Epithelial cell of prostate (primary cell): Measurements from ENCODE around the gene AAMP.
A peak's percentile ranks its signal among the peaks of the same experiment; 100 is the strongest.

Experiments
- DNase-seq: peaks from one replicate; pipeline ENCODE4 v3.0.0-alpha.2; 2011; ENCODE audit warnings: low read depth, low spot score
- H3K27ac ChIP-seq: fragments of 450-650 bp; 2 replicates; pipeline ENCODE4 v1.5.1; 2017; ENCODE audit warnings: mild to moderate bottlenecking

AAMP gene

DNA sequence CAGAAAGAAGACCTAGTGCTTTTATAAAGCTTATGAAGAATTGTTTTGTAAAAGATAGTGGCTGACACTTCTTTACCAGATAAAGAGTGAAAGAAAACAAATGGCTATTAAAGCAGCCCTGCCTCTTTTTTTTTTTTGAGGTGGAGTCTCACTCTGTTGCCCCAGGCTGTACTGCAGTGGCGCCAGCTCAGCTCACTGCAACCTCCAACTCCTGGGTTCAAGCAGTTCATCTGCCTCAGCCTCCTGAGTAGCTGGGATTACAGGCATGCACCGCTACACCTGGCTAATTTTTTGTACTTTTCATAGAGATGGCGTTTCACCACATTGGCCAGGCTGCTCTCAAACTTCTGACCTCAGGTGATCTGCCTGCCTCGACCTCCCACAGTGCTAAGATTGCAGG is 40.1 kb downstream of the AAMP start:
- DNase-seq: no peak
- H3K27ac ChIP-seq: peak overlapping the region; percentile 95

DNA sequence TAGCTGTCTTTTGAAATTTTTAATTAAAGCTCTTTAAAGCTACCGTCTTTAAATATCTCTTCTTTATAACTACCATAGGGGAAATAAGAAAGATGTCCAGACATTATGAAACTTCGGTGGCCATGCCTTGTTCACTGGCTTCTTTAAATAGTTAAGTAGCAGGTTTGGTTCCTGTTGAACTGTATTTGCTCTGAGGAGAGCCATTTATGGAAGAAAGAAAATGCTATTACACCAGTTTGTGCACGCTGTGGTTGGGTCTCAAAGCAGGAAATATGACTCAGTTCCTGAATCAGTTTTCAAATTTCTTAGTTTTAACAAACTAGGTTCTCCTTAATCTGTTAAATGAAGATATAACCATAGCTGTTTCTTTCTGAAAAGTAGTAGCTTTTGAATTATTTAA is 40.7 kb downstream of the AAMP start:
- DNase-seq: no peak
- peak overlapping the region; percentile 95 for H3K27ac ChIP-seq

DNA sequence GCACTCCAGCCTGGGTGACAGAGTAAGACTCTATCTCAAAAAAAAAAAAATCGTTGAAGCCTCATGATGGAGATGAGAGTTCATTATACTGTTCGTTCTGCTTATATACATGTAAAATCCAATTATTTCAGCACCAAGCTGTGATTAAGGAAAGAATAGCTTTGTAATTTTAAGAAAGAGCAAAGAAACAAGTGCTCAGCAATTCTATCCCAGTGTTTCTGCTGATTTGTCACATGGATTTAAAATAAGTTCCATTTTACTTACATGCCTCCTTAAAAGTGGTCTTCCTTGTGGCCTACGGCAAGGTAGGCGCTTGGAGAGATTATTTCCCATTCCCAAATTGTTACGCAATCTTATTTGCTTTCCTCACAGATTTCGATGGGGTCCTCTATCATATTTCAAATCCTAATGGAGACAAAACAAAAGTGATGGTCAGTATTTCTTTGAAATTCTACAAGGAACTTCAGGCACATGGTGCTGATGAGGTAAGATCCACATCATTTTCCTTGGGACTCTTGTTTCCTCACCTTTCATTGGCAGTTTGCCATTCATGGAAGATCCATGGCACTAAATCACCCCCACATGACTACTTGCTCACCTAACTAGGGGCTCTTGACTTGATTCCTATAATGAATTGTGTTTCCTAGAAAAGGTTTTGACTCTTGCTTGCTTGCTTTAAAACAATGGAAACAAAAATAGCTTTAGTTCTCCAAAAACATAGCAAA is 41.4 kb downstream of the AAMP start:
- H3K27ac ChIP-seq: peak overlapping the region; percentile 95
- DNase-seq: no peak

DNA sequence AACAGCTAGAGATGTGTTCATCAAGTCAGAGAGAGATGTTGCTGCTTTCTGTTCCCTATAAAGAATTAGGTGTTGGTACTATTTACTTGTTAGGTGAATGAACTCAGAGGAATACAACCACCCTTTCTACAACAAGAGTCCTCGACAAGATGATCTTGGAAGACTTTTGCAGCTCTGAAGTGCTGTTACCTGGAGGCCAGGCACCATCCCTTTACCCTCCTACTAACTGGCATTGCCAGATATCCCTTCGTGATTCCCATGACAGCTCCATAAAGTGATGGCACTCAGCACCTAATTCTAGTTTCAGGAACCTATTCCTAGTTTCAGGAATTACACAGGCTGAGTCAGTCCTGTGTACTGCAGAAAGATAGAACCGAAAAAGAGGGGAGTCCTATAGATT is 43.0 kb downstream of the AAMP start:
- H3K27ac ChIP-seq: peak overlapping the region; percentile 95
- DNase-seq: no peak

DNA sequence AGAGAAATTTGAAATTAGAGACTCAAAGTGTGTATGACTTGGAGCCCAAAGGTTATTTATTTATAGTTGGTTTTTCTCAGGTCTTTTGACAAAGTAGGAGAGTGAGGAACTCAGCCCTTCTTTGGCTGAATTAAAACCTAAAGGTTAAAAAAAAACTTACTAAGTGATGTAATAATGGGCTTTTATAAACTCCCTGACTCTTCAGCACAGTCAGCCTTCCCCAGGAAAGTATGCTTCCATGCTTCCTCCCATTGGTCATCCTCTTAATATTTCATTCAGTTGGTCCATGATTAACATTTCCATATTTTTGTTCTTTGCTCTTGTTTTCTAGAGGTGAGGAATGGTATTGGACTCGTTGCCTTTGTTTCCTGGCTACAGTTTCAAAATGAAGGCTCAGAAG is 45.8 kb downstream of the AAMP start:
- no peak for DNase-seq
- peak overlapping the region; percentile 95 for H3K27ac ChIP-seq

DNA sequence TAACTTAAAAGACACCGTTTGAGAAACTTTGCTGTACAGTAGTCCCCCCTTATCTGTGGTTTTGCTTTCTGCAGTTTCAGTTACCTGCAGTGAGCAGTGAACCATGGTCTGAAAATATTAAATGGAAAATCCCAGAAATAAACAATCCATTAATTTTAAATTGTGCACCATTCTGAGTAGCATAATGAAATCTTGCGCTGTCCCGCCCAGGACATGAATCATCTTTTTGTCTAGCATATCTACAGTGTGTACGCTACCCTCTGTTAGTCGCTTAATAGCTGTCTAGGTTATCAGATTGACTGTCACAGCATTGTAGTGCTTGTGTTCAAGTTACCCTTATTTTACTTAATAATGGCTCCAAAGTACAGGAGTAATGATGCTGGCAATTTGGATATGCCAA is 46.9 kb downstream of the AAMP start:
- H3K27ac ChIP-seq: peak overlapping the region; percentile 95
- no peak for DNase-seq

DNA sequence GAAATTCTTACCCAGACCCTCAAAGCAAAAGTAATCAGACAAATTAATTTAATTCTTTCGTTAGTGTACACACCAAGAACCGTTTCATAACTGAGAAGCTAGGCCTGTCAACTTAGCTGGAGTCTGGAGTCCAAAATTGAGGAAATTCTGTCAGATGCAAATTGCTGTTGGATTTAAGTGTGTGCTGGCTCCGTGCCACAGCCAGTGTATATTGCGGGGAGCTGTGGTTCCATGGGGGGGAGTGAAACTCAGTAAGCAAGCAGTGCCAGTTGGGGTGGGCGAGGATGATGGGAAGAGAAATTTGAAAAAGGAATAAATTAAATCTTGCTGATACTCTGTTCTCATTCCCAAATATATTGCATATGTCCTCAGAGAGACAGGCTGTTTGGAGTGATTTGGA is 48.9 kb downstream of the AAMP start:
- peak overlapping the region; percentile 95 for H3K27ac ChIP-seq
- no peak for DNase-seq

DNA sequence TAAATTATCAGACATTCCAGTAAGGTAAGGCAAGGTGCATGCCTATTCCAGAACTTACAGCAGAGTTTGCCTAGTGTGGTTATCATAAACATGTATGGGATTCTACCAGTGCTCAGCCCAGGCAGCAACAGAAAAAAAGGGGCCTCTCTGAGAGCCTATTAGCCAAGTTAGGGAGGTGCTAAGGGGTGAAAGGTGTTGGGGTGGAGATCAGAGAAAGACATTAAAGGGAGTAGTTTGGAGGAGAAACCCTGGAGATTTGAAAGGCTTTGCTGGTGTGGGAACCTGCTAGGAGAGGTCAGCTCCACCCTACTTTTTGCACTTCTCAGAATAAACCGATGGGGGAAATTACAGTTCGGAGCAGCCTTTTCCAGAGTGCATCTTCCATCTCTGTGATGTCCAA is 50.0 kb downstream of the AAMP start:
- no peak for DNase-seq
- peak overlapping the region; percentile 95 for H3K27ac ChIP-seq

DNA sequence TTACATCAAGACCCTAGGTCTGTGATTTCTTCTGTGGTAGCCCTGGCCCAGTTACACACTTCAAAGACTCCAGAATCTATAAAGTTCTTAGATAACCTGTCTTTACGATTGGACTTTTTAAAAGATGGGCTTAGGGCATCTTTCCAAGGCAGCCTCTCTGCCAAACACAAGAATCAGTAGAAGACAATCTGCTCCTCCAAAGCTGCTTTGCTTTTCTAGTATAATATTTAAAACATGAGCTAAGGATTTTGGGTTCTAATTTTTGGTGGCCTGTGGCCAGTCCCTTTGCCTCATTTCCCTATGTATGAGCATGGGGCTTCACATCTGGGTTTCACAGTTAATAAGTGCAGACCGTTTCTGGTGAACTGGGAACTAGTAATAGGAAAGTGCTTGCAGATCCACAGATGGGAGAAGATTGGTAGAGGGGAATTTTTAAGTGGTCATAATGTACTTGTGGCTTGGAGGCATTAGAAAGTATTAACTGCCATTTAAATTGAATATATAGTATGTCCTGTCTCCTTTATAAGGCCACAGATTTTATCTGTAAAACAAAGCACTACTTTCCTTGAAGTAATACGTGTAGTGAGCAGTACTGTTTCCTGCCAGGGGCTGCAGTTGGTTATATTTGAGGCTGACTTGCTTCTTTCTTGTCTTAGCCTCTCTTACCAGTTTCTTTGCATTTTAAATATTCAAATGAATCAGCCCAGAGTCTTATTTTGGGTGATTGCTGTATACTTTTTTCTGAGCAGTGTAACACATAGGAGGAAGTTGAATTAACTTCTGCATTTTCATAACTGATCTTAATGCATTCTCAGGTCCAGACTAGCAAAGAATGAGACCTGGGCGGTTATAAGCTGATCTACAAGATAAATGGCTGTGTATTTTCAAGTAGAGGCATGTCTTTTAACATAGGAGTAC is 51.4 kb downstream of the AAMP start:
- peak overlapping the region; percentile 95 for H3K27ac ChIP-seq
- peak; percentile 76 for DNase-seq

DNA sequence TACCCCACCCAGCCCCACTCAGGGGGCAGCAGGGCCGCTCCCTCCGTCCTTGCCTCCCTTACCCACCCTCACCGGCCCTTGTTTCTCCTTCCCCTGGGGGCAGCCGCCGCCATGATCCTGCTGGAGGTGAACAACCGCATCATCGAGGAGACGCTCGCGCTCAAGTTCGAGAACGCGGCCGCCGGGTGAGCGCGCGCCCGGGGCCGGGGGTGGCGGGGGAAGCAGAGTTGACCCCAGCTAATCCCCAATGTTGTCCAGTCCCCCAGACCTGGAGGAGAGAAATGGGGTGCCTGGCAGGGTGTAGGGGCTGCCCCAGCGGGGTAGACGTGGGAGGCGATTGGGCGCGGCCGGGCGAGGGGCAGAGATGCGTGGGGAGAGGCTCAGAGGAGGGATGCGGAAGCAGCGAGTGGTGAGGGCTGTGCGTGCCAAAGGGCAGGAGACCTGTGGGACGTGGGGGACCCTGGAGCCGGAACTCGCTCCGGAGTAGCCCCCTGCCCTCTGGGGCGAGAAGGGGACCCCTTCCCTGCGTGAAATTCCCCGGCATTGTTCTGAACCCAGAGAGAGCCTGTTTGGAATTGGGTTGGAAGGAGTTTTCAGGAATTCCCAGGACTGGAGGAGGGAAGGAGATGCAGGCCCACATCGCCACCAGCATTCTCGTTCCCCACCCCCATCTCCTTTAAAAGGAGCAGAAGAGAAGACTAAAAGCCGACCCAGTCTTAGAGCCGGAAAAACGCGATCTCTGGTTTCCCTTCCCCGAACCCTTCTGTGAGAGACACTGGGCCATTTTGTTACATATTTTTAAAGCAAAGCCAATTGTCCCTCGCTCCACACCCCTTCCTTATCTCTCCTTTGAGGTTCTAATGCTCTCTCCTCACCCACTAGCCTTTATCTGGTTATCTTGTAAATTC is 52.3 kb downstream of the AAMP start:
- H3K27ac ChIP-seq: peak overlapping the region; percentile 95
- no peak for DNase-seq

DNA sequence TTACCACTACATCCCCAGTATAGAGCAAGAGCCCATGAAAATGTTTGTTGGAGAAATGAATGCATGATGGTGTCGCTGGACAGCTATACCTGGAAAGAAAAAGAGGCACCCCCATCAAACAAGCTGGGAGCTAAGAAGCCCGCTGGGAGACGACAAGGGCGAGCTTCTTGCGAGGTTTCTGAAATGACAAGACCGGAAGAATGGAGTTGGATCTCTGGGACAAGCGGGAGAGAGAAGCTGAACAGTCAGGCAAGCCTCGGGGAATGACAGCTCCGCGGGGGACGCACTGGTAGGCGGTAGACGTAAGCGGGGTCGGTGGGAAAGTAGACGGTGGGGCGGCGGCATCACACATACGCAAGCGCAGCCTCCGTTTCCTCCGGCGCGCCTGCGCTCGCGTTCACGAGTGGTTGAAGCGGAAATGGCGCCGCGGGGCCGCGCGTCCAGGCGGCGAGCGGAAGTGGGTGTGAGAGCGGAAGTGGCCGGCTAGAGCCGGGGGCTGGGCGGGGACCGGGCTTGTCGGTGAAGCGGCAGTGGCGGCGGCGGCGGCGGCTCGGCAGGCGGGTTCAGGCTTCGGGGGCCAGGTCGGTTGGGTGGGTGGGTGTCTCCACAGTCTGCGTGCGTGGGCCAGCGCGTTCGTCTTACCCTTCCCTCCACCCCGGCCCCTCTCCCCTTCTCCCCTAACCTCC is 53.1 kb downstream of the AAMP start, which contains the start of gene ARPC2:
ARPC2 (plus strand) TSS at position 516 of the 686 bp plus-strand sequence. CDS start 282 bp downstream, outside the sequence.
- peak; percentile 54 for DNase-seq
- H3K27ac ChIP-seq: peak within 1 kb of the TSS; percentile 95

DNA sequence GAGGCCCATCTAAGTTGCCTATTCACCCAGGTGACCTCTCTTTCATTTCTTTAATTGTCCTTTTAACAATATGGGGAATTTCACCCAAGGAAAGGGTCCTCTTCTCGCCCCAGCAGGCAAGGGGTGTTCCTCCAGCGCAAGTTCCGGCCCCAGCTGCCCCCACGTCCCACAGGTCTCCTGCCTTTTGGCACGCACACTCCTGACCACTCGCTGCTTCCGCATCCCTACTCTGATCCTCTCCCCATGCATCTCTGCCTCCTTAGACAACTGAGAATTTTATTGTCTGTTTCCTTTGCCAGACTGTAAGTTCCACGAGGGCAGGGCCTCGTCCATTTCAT is 53.6 kb downstream of the AAMP start:
- DNase-seq: no peak
- H3K27ac ChIP-seq: peak overlapping the region; percentile 95
